Keratinocyte (primary cell): ENCODE data around the gene KIAA1755. TPM values are rescaled to one million over a fixed set of nuclear protein-coding genes. Genes with fewer than 3 reads are reported as not detected.

Source experiments
- DNase-seq: peaks from one replicate; pipeline ENCODE4 v3.0.0-alpha.2; 2011; ENCODE audit warnings: low read depth, missing footprints, low spot score
- FAIRE-seq: peaks from 2 replicates; lab custom pipeline; 2011; peaks lifted over from hg19 to GRCh38; lab: Jason Lieb, UNC
- H2AFZ ChIP-seq: 2 replicates; pipeline ENCODE4 v1.6.0; 2012; ENCODE audit warnings: low read length, control low read depth, inconsistent platforms; ENCODE audit not compliant: control insufficient read depth
- H3K27ac ChIP-seq: 2 replicates; pipeline ENCODE4 v1.5.1; 2011; ENCODE audit warnings: low read length; ENCODE audit not compliant: control insufficient read depth, insufficient read depth
- H3K27me3 ChIP-seq: 3 replicates; pipeline ENCODE4 v1.6.0; 2011; ENCODE audit warnings: low read length; ENCODE audit not compliant: control insufficient read depth, insufficient read depth; ENCODE audit errors: extremely low read depth
- H3K36me3 ChIP-seq, 2 experiments: 2 replicates in 1 of 2; 3 replicates in 1 of 2; pipeline ENCODE4 v1.5.1; 2011; ENCODE audit warnings: low read length in 2 of 2, mild to moderate bottlenecking in 1 of 2; ENCODE audit not compliant: control insufficient read depth in 2 of 2, insufficient read depth in 2 of 2; ENCODE audit errors: extremely low read depth in 1 of 2
- H3K4me1 ChIP-seq: 3 replicates; pipeline ENCODE4 v1.5.1; 2011; ENCODE audit warnings: low read length; ENCODE audit not compliant: control insufficient read depth, insufficient read depth; ENCODE audit errors: extremely low read depth
- H3K4me2 ChIP-seq: 3 replicates; pipeline ENCODE4 v1.6.0; 2011; ENCODE audit warnings: low read depth, low read length; ENCODE audit not compliant: control insufficient read depth, insufficient read depth; ENCODE audit errors: extremely low read depth
- H3K4me3 ChIP-seq, 3 experiments: fragments of 200-600 bp in 1 of 3; sonication (generic) in 1 of 3; 2 replicates in 2 of 3; 3 replicates in 1 of 3; pipeline ENCODE4 v1.5.1; 2011 to 2016; ENCODE audit warnings: low read length in 3 of 3, mild to moderate bottlenecking in 3 of 3, control low read depth in 2 of 3, inconsistent platforms in 1 of 3, low read depth in 1 of 3, mixed read lengths in 1 of 3, mixed run types in 1 of 3, moderate library complexity in 1 of 3; ENCODE audit not compliant: control insufficient read depth in 2 of 3, insufficient read depth in 2 of 3; ENCODE audit errors: extremely low read depth in 1 of 3
- H3K79me2 ChIP-seq: 2 replicates; pipeline ENCODE4 v1.6.0; 2012; ENCODE audit warnings: low read length; ENCODE audit not compliant: control insufficient read depth, insufficient read depth
- H3K9ac ChIP-seq: 3 replicates; pipeline ENCODE4 v1.6.0; 2011; ENCODE audit warnings: low read length; ENCODE audit not compliant: control insufficient read depth, insufficient read depth; ENCODE audit errors: extremely low read depth
- H3K9me1 ChIP-seq: 3 replicates; pipeline ENCODE4 v1.6.0; 2011; ENCODE audit warnings: low read length; ENCODE audit not compliant: control insufficient read depth, insufficient read depth; ENCODE audit errors: extremely low read depth
- H3K9me3 ChIP-seq: 2 replicates; pipeline ENCODE4 v1.5.1; 2012; ENCODE audit warnings: low read depth, low read length; ENCODE audit not compliant: control insufficient read depth
- H4K20me1 ChIP-seq: 3 replicates; pipeline ENCODE4 v1.6.0; 2011; ENCODE audit warnings: low read length; ENCODE audit not compliant: control insufficient read depth, insufficient read depth; ENCODE audit errors: extremely low read depth
- CTCF ChIP-seq, 3 experiments: IDR thresholded peaks in 1 of 3; conservative IDR thresholded peaks in 1 of 3; optimal IDR thresholded peaks in 1 of 3; 2 replicates in 2 of 3; 3 replicates in 1 of 3; pipeline versions ENCODE3 to v1.5.1; 2011; ENCODE audit warnings: low read length in 3 of 3, mild to moderate bottlenecking in 3 of 3, moderate library complexity in 2 of 3, control low read depth in 1 of 3, inconsistent platforms in 1 of 3; ENCODE audit not compliant: insufficient read depth in 2 of 3; ENCODE audit errors: extremely low read depth in 1 of 3
- EZH2 ChIP-seq: IDR thresholded peaks from one replicate; pipeline ENCODE4 v1.6.1; 2012; ENCODE audit warnings: inconsistent platforms, mild to moderate bottlenecking, low read length, moderate library complexity
- dilution Hi-C: fragments of 300-500 bp; cut with MboI; formaldehyde crosslinking; loops from one replicate; pipeline ENCODE4 v1.7.0; 2020; ENCODE audit warnings: low sequenced_read_pairs; ENCODE audit not compliant: extremely low pct_ligation_motif_present
- polyA plus RNA-seq, 5 experiments: library from polyadenylated mRNA; depleted of rRNA in 3 of 5; stranded (reverse) in 3 of 5; stranded (forward) in 1 of 5; unstranded in 1 of 5; fragments of >200 nt; gene quantifications; 1 replicate in 1 of 5; 2 replicates in 3 of 5; 3 replicates in 1 of 5; pipeline versions ENCODE4 v1.2.1 to v1.2.3, GENCODE V29; 2011 to 2012; ENCODE audit warnings: missing spikeins in 2 of 5, low read depth in 1 of 5, low replicate concordance in 1 of 5

Gene KIAA1755
- polyA plus RNA-seq, 1 donor (not counting 4 experiments of a cell fraction or from before 2014, with no cell fraction given) = not detected

DNA sequence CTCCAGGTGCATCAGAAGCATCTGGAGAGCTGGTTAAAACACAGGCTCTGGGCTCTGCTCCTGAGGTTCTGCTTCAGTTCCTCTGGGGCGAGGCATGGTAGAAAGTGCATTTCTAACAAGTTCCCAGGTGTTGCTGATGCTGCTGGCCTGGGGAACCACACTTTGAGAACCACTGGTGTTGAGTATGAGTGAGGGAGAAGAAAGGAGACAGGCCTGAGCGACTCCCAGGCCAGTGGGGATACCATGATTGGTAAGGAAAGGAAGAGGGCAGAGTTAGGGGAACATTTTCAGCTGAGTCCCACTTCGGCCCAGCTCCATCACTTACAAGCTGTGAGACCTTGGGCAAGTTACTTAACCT lies 36.8 kb downstream of the KIAA1755 start:
- Histone ChIP-seq H3K4me2 (no peak overlapping the region), H3K79me2 (no peaks in the 10 kb centered on the region), H3K4me1 (peaks cover 1% of the 10 kb centered on the region), H3K27me3 (peaks cover 8% of the 10 kb centered on the region), H3K27ac (no peak overlapping the region), H3K9ac (no peak overlapping the region), H3K4me3 (no peak overlapping the region), H3K9me1 (no peaks in the 10 kb centered on the region), H3K9me3 (no peaks in the 10 kb centered on the region), H4K20me1 (no peaks in the 10 kb centered on the region), H2AFZ (no peak overlapping the region), H3K36me3 (no peaks in the 10 kb centered on the region)
- no peak for TF ChIP-seq CTCF (optimal IDR thresholded peaks at IDR 0.05 in 1 of 3, IDR thresholded peaks at IDR 0.05 in 1 of 3, conservative IDR thresholded peaks at IDR 0.05 in 1 of 3; ENCODE audit: extremely low read depth in 1 of 3, insufficient read depth in 2 of 3, low read length in 3 of 3)
- no peak for TF ChIP-seq EZH2
- dilution Hi-C loops = no loop called here
- FAIRE-seq (no peak), DNase-seq (no peak)

DNA sequence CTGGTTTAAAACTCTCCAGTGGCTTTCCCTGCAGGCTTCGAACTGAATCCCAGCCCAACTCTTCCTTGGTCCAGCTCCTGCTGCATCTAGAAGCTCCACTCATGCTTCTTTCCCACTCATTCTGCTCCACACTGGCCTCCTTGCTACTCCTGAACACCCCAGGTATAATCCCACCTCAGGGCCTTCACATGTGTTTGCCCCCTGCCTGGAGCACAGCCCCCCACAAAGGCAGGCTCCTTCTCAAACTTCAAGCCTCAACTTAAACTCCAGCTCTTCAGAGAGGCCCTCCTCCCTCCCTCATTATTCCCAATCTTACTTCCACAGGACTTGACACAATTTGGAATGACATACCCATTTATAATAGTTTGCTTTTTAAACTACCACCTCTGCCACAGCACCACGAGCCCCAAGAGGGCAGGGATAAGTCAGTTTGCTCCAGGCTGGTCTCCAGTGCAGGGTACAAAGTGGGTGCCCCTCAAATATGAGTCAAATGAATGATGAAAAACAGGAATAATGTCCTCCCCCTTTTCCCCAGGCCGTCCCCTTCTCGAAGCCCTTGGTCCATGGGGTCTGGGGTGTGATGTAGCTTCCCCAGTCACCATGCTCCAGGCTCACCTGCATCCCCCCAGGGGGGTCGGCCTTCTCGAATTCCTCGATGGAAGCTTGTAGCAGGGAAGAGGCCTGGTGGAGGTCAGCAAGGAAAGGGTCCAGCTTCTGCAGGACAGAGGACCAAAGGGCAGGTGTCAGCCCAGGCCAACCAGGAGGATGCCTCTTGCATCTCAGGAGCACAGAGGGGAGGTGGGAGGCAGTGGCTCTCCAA lies 37.4 kb downstream of the KIAA1755 start:
- Histone ChIP-seq H3K9me3 (no peaks in the 10 kb centered on the region), H2AFZ (no peak overlapping the region), H3K4me2 (no peak overlapping the region), H3K36me3 (no peaks in the 10 kb centered on the region), H3K79me2 (no peaks in the 10 kb centered on the region), H3K4me3 (no peak overlapping the region), H3K9me1 (no peaks in the 10 kb centered on the region), H3K27ac (no peak overlapping the region), H3K4me1 (peaks cover 7% of the 10 kb centered on the region), H3K27me3 (peaks cover 8% of the 10 kb centered on the region), H3K9ac (no peak overlapping the region), H4K20me1 (no peaks in the 10 kb centered on the region)
- DNase-seq (no peak), FAIRE-seq (no peak)
- TF ChIP-seq EZH2 = no peak
- no peak for TF ChIP-seq CTCF (optimal IDR thresholded peaks at IDR 0.05 in 1 of 3, IDR thresholded peaks at IDR 0.05 in 1 of 3, conservative IDR thresholded peaks at IDR 0.05 in 1 of 3; ENCODE audit: extremely low read depth in 1 of 3, insufficient read depth in 2 of 3, low read length in 3 of 3)
- dilution Hi-C loops = no loop called here
